Measurements from ENCODE around the gene BROX. TPM values are rescaled to one million over a fixed set of nuclear protein-coding genes. Genes with fewer than 3 reads are reported as not detected.

BROX gene
- total RNA-seq, 2 donors from 2014 or later, result 39.8 to 41.8 TPM

DNA sequence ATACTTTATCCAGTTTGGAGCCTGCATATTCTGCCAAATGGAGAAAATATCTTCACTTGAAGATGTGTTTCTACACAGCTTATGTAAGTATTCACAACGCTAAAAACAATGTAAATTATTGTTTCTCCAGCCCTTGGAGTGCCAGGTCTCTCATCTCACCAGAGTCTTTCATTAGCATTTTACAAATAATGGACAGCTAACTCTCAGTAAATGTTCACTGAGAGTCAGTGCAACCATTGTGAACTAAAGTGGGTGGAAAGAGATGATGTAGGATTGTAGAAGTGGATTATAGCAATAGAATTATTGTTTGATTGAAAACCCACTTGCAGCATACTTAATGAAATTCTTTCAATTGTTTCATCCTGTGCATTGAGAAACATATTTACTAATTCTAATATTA is 16.4 kb downstream of the BROX start:
- intact Hi-C loops (cut with DNase I), result no loop called here
- Histone ChIP-seq H3K27ac (no peak overlapping the region), H3K9me3 (no peaks in the 10 kb centered on the region), H3K27me3 (replicated peaks; ENCODE audit: insufficient read depth) (no peaks in the 10 kb centered on the region), H3K4me3 (no peak overlapping the region), H3K36me3 (peaks cover 9 to 12% of the 10 kb centered on the region in 2 donors), H3K4me1 (replicated peaks) (no peaks in the 10 kb centered on the region)
- no peak for TF ChIP-seq POLR2A (IDR thresholded peaks at IDR 0.05)
- no peak for TF ChIP-seq CTCF (IDR thresholded peaks at IDR 0.05)
- TF ChIP-seq POLR2AphosphoS5 (IDR thresholded peaks at IDR 0.05), result no peak
- DNase-seq (ENCODE audit: low spot score), result no peak
- WGBS, result 83% methylated on average over 1 of the region's 1 CpG

- TF ChIP-seq POLR2AphosphoS5 (IDR thresholded peaks at IDR 0.05), result no peak
- no peak for TF ChIP-seq CTCF (IDR thresholded peaks at IDR 0.05)
- no peak for TF ChIP-seq POLR2A (IDR thresholded peaks at IDR 0.05)
- intact Hi-C loops (cut with DNase I), result no loop called here
Observed at GRCh38 chr1:222730866-222731265, 18.5 kb downstream of the BROX start.

DNA sequence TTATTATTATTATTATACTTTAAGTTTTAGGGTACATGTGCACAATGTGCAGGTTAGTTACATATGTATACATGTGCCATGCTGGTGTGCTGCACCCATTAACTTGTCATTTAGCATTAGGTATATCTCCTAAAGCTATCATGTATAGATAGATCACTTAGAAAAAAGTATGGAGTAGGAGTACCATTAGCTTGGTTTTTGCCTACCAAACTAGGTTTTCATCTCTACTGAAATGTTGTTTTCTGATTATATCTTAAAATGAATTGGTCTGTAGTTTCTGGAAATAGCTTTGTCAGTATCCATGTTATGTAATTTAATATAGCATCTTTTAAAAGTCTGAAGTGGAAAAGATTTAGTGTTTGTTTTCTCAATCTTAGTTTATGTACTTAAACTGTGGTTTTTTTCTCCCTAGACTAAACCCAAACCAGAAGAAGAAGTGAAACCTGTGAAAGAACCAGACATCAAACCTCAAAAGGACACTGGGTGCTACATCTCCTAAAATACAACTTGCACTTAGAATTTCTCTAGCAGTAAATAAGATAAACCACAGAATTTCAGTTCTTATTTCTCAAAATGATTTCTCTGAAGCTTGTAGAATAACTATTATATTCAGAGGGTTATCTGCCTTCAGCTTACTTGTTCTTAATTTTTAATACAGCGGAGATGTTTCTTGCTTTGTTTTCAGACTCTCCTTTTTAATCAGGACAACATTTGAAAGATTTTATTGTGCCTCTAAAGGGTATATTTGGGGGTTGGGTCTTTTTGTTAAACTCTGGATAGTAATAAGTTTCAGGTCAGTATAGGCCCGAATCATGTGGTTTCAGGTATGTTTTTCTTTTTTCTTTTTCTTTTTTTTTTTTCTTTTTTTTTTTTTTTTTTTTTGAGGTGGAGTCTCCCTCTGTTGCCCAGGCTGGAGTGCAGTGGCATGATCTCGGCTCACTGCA is 20.1 kb downstream of the BROX start:
- Histone ChIP-seq H3K36me3 (no peaks in the 10 kb centered on the region), H3K4me1 (replicated peaks) (no peaks in the 10 kb centered on the region), H3K27ac (no peak overlapping the region), H3K4me3 (no peak overlapping the region), H3K27me3 (replicated peaks; ENCODE audit: insufficient read depth) (no peaks in the 10 kb centered on the region), H3K9me3 (no peaks in the 10 kb centered on the region)
- DNase-seq (ENCODE audit: low spot score), result no peak
- TF ChIP-seq CTCF (IDR thresholded peaks at IDR 0.05), result no peak
- TF ChIP-seq POLR2A (IDR thresholded peaks at IDR 0.05), result no peak
- TF ChIP-seq POLR2AphosphoS5 (IDR thresholded peaks at IDR 0.05), result no peak
- intact Hi-C loops (cut with DNase I), result no loop called here
- 95% methylated on average over 3 of the region's 3 CpGs for WGBS

More at GRCh38 chr1:222730866-222731265, 18.5 kb downstream of the BROX start:
- WGBS, result 89% methylated on average over 1 of the region's 1 CpG
- no peak for DNase-seq (ENCODE audit: low spot score)
- no peaks in the 10 kb centered on the region for H3K27me3 ChIP-seq (replicated peaks; ENCODE audit: insufficient read depth)
- H3K4me3 ChIP-seq, result no peak overlapping the region
- no peaks in the 10 kb centered on the region for H3K9me3 ChIP-seq
- H3K27ac ChIP-seq, result no peak overlapping the region
- no peaks in the 10 kb centered on the region for H3K4me1 ChIP-seq (replicated peaks)
- peaks cover 0 to 4% of the 10 kb centered on the region in 2 donors for H3K36me3 ChIP-seq

DNA sequence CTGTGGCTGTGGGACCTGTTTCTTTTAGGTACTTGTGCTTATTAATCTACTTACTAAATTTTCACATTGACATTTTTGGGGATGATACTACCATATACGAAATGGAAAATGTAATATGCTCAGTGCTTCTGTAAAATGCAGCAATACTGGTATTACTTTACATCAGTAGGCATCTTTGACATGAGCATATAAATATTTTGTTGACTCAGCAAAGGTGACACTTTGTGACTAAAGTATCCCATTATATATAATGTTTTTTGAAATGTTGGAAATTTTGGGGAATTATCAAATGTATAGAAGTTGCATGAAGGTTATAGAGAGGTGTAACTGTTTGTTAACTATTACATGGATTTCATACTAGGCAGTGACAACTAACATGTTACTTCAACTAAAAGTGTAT is 22.4 kb downstream of the BROX start:
- TF ChIP-seq CTCF (IDR thresholded peaks at IDR 0.05), result no peak
- TF ChIP-seq POLR2A (IDR thresholded peaks at IDR 0.05), result no peak
- TF ChIP-seq POLR2AphosphoS5 (IDR thresholded peaks at IDR 0.05), result no peak
- WGBS, result 84% methylated on average over 1 of the region's 1 CpG
- H3K36me3 ChIP-seq, result no peaks in the 10 kb centered on the region

More for the DNA sequence above, 22.4 kb downstream of the BROX start:
- no peaks in the 10 kb centered on the region for H3K27me3 ChIP-seq (replicated peaks; ENCODE audit: insufficient read depth)
- no peaks in the 10 kb centered on the region for H3K9me3 ChIP-seq
- H3K27ac ChIP-seq, result no peak overlapping the region
- no peak for DNase-seq (ENCODE audit: low spot score)
- no peak overlapping the region for H3K4me3 ChIP-seq
- intact Hi-C loops (cut with DNase I), result loop anchor here (5.0 kb wide), 2 partner anchors 348 to 388 kb away; no protein-coding TSS in a partner anchor
- H3K4me1 ChIP-seq (replicated peaks), result no peaks in the 10 kb centered on the region
